B cell (primary cell): Measurements from ENCODE around the gene SYNJ1. TPM values are rescaled to one million over a fixed set of nuclear protein-coding genes. Genes with fewer than 3 reads are reported as not detected.

Experiments used
- ATAC-seq: fragments of 200-7000 bp; cut with Tn5 transposase; one replicate; pipeline ENCODE4 v1.10.0; 2021; ENCODE audit warnings: low read depth, mild to moderate bottlenecking, moderate number of reproducible peaks, moderate library complexity
- CTCF ChIA-PET: fragments of 350-600 bp; sonication (Branson Sonifier 250); formaldehyde crosslinking; loops from one replicate; lab custom pipeline; 2021; ENCODE audit warnings: antibody characterized with exemption, inconsistent platforms; lab: Charles Lee
- POLR2A ChIA-PET: fragments of 350-600 bp; sonication (Branson Sonifier 250); formaldehyde crosslinking; loops from one replicate; lab custom pipeline; 2021; ENCODE audit warnings: antibody characterized with exemption; lab: Charles Lee
- DNase-seq: peaks from one replicate; pipeline ENCODE4 v3.0.0; 2013
- H2AFZ ChIP-seq: 2 replicates; pipeline ENCODE4 v1.6.1; 2012; ENCODE audit warnings: mild to moderate bottlenecking, low read depth, low read length; ENCODE audit not compliant: insufficient read depth, poor library complexity, severe bottlenecking
- H3K27ac ChIP-seq, 2 donors: 1 replicate in 1 of 2; 2 replicates in 1 of 2; pipeline ENCODE4 v1.5.1; 2012 to 2013; ENCODE audit warnings: low read length in 2 of 2, mild to moderate bottlenecking in 2 of 2, moderate library complexity in 1 of 2
- H3K27me3 ChIP-seq, 4 experiments: fragments of 200-600 bp in 1 of 4; sonication (generic) in 1 of 4; replicated peaks in 1 of 4; 1 replicate in 2 of 4; 2 replicates in 2 of 4; pipeline versions ENCODE4 v1.6.1 to v1.7.0; 2013 to 2016; ENCODE audit warnings: low read length in 3 of 4, mild to moderate bottlenecking in 2 of 4, mixed read lengths in 1 of 4, moderate library complexity in 1 of 4; ENCODE audit not compliant: insufficient read depth in 4 of 4, control insufficient read depth in 3 of 4; ENCODE audit errors: control extremely low read depth in 1 of 4
- H3K36me3 ChIP-seq, 2 experiments: replicated peaks in 1 of 2; 1 replicate in 1 of 2; 2 replicates in 1 of 2; pipeline versions ENCODE4 v1.6.1 to v1.7.1; 2013; ENCODE audit warnings: low read length in 1 of 2; ENCODE audit not compliant: insufficient read depth in 2 of 2, control insufficient read depth in 1 of 2; ENCODE audit errors: control extremely low read depth in 1 of 2, extremely low read depth in 1 of 2
- H3K4me1 ChIP-seq, 2 donors: fragments of 200-600 bp in 1 of 2; sonication (generic) in 1 of 2; 1 replicate in 1 of 2; 2 replicates in 1 of 2; pipeline versions ENCODE4 v1.5.1 to v1.6.1; 2013 to 2017; ENCODE audit warnings: low read length in 2 of 2; ENCODE audit not compliant: control insufficient read depth in 2 of 2, insufficient read depth in 2 of 2
- H3K4me2 ChIP-seq: replicated peaks from 2 replicates; pipeline ENCODE3; 2012; ENCODE audit warnings: mild to moderate bottlenecking, low read depth, low read length; ENCODE audit not compliant: poor library complexity, severe bottlenecking
- H3K4me3 ChIP-seq, 5 experiments: fragments of 200-600 bp in 1 of 5; sonication (generic) in 1 of 5; 1 replicate in 3 of 5; 2 replicates in 2 of 5; pipeline versions ENCODE4 v1.5.1 to v1.7.0; 2011 to 2016; ENCODE audit warnings: low read length in 4 of 5, mild to moderate bottlenecking in 4 of 5, low read depth in 2 of 5, control low read depth in 1 of 5, moderate library complexity in 1 of 5; ENCODE audit not compliant: insufficient read depth in 1 of 5; ENCODE audit errors: control extremely low read depth in 1 of 5, extremely low read depth in 1 of 5
- H3K79me2 ChIP-seq: fragments of 200-600 bp; sonication (generic); one replicate; pipeline ENCODE4 v1.6.0; 2016; ENCODE audit warnings: low read length; ENCODE audit not compliant: control insufficient read depth, insufficient read depth
- H3K9ac ChIP-seq: fragments of 200-600 bp; sonication (generic); 2 replicates; pipeline ENCODE4 v1.6.1; 2017; ENCODE audit warnings: mild to moderate bottlenecking, low read length, moderate library complexity
- H3K9me3 ChIP-seq, 3 donors: one replicate each; pipeline versions ENCODE4 v1.6.1 to v1.7.1; 2013; ENCODE audit warnings: low read length in 2 of 3; ENCODE audit not compliant: control insufficient read depth in 2 of 3, insufficient read depth in 1 of 3; ENCODE audit errors: control extremely low read depth in 1 of 3
- H4K20me1 ChIP-seq: 2 replicates; pipeline ENCODE4 v1.6.0; 2012; ENCODE audit warnings: mild to moderate bottlenecking, low read length; ENCODE audit not compliant: insufficient read depth, control insufficient read depth, poor library complexity, severe bottlenecking
- H3K27ac Mint-ChIP-seq: one replicate; pipeline ENCODE4 v1.8.0; 2021; ENCODE audit warnings: mixed read lengths
- H3K27me3 Mint-ChIP-seq: one replicate; pipeline ENCODE4 v1.8.0; 2021; ENCODE audit warnings: mixed read lengths
- H3K4me1 Mint-ChIP-seq: one replicate; pipeline ENCODE4 v1.8.0; 2021; ENCODE audit warnings: mixed read lengths
- H3K4me3 Mint-ChIP-seq: one replicate; pipeline ENCODE4 v1.8.0; 2021; ENCODE audit warnings: mixed read lengths
- H3K9me3 Mint-ChIP-seq: one replicate; pipeline ENCODE4 v1.8.0; 2022; ENCODE audit warnings: mixed read lengths; ENCODE audit not compliant: insufficient read depth
- CTCF ChIP-seq: fragments of 200-600 bp; IDR thresholded peaks from one replicate; pipeline ENCODE4 v1.8.0; 2022; ENCODE audit warnings: antibody characterized with exemption, mild to moderate bottlenecking
- EZH2 ChIP-seq: IDR thresholded peaks from 2 replicates; pipeline ENCODE4 v1.6.1; 2012; ENCODE audit warnings: borderline replicate concordance, low read depth, mild to moderate bottlenecking, moderate library complexity, low read length; ENCODE audit not compliant: insufficient read depth, poor library complexity, severe bottlenecking
- WGBS: methylation state at CpG from one replicate; pipeline ENCODE4 v1.1.5; 2013; ENCODE audit warnings: missing lambda C conversion rate; ENCODE audit not compliant: insufficient coverage; 5-methylcytosine and 5-hydroxymethylcytosine counted together
- intact Hi-C: fragments of 100-400 bp; cut with micrococcal nuclease; formaldehyde crosslinking; loops from one replicate; pipeline ENCODE4 v1.10.0; 2022
- polyA plus RNA-seq: library from polyadenylated mRNA; depleted of rRNA; stranded (reverse); fragments of >200 nt; gene quantifications from 2 replicates; pipeline ENCODE4 v1.2.3, GENCODE V29; 2012
- total RNA-seq, 2 donors: library from RNA; stranded (reverse); fragments of 120-200 nt in 1 of 2; gene quantifications; 1 replicate in 1 of 2; 2 replicates in 1 of 2; pipeline versions ENCODE4 v1.2.3 to v1.2.4, GENCODE V29; 2013 to 2022

The SYNJ1 gene
- total and polyA plus RNA-seq, 2 donors (not counting 1 experiment from before 2014, with no cell fraction given): 2.2 to 9.4 TPM

GRCh38 chr21:32713726-32714125 is 14.1 kb downstream of the SYNJ1 start:
- Histone ChIP-seq H3K4me1 (peaks cover 22 to 25% of the 10 kb centered on the region in 2 donors), H3K27me3 (peaks cover 2 to 60% (median 57%) of the 10 kb centered on the region in 4 experiments), H3K9ac (no peak overlapping the region), H3K9me3 (peaks cover 2 to 6% (median 3%) of the 10 kb centered on the region in 3 donors), H3K4me2 (no peak overlapping the region), H2AFZ (no peak overlapping the region), H3K36me3 (no peaks in the 10 kb centered on the region), H4K20me1 (peaks cover 60% of the 10 kb centered on the region), H3K79me2 (no peaks in the 10 kb centered on the region), H3K4me3 (no peak overlapping the region), H3K27ac (no peak overlapping the region)
- TF ChIP-seq EZH2 (no peak), CTCF (no peak)
- Mint-ChIP-seq H3K4me1 (peaks cover 18% of the 10 kb centered on the region), H3K9me3 (peaks cover 5% of the 10 kb centered on the region), H3K4me3 (no peak overlapping the region), H3K27ac (no peak overlapping the region), H3K27me3 (peaks cover 53% of the 10 kb centered on the region)
- DNase-seq: no peak
- no peak for ATAC-seq
- ChIA-PET POLR2A (no interaction called here), CTCF (interaction anchor here (0.6 kb wide), 1 partner anchor 13 kb away, joined by 3 read pairs; no protein-coding TSS in a partner anchor)
- intact Hi-C loops: loop anchor here (5.0 kb wide), 1 partner anchor 941 kb away; no protein-coding TSS in a partner anchor

DNA sequence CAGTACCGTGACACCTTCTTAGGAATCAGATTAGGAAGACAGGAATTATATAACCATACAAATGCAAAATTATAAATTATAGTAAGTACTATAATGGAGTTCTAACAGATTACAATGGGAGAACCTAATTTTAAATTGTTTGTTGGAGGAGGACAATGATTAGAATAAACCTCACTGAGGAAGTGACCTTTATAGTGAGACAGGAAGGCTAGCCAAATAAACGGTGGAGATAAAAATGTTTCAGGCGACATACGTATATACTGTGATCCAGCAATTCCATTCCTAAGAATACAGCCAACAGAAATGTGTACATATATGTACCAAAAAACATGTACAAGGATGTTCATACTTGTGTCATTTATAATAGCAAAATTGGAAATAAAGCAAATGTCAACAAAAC is 15.2 kb downstream of the SYNJ1 start:
- H3K4me1 Mint-ChIP-seq: peaks cover 20% of the 10 kb centered on the region
- POLR2A ChIA-PET: interaction anchor here (0.6 to 1.2 kb wide), 3 partner anchors 11 to 59 kb away, joined by 3 to 6 read pairs (median 4); partner anchors contain the start of gene PAXBP1

More for the DNA sequence above, 15.2 kb downstream of the SYNJ1 start:
- peaks cover 5% of the 10 kb centered on the region for H3K9me3 Mint-ChIP-seq
- intact Hi-C loops: loop anchor here (1.0 to 5.0 kb wide), 5 partner anchors 15 to 940 kb away; partner anchors contain the start of genes CFAP298 and ITSN1
- Histone ChIP-seq H3K27ac (no peak overlapping the region), H3K4me1 (peaks cover 22 to 30% of the 10 kb centered on the region in 2 donors), H3K9ac (no peak overlapping the region), H3K4me3 (no peak overlapping the region), H3K36me3 (no peaks in the 10 kb centered on the region), H3K27me3 (peaks cover 2 to 61% (median 59%) of the 10 kb centered on the region in 4 experiments), H4K20me1 (peaks cover 67% of the 10 kb centered on the region), H2AFZ (no peak overlapping the region), H3K79me2 (no peaks in the 10 kb centered on the region), H3K4me2 (peak overlapping the region; percentile 46), H3K9me3 (peaks cover 2 to 6% (median 3%) of the 10 kb centered on the region in 3 donors)
- WGBS: no CpG with 5 or more reads among the region's 4 CpGs
- peak; percentile 19 for DNase-seq
- no peak for ATAC-seq
- no peak overlapping the region for H3K4me3 Mint-ChIP-seq
- TF ChIP-seq EZH2: no peak
- no peak for TF ChIP-seq CTCF
- H3K27me3 Mint-ChIP-seq: peaks cover 53% of the 10 kb centered on the region
- CTCF ChIA-PET: interaction anchor here (0.6 to 1.0 kb wide), 2 partner anchors 12 to 59 kb away, joined by 4 to 5 read pairs; partner anchors contain the start of gene PAXBP1
- H3K27ac Mint-ChIP-seq: no peak overlapping the region
